Sigmoid colon (tissue), 7 donors: Measurements from ENCODE around the gene PLRG1. TPM values are rescaled to one million over a fixed set of nuclear protein-coding genes. Genes with fewer than 3 reads are reported as not detected.

ENCODE experiments used
- DNase-seq: peaks from one replicate; pipeline ENCODE4 v3.0.0-alpha.2; 2019
- H3K27ac ChIP-seq, 4 donors: fragments of 200-600 bp; sonication (generic); one replicate each; pipeline ENCODE4 v1.5.1; 2016 to 2019; ENCODE audit warnings: mild to moderate bottlenecking in 1 of 4
- H3K27me3 ChIP-seq, 3 donors: fragments of 200-600 bp; sonication (generic); one replicate each; pipeline ENCODE4 v1.5.1; 2019; ENCODE audit warnings: mild to moderate bottlenecking in 1 of 3
- H3K36me3 ChIP-seq, 4 donors: fragments of 200-600 bp; sonication (generic); one replicate each; pipeline ENCODE4 v1.5.1; 2016 to 2019
- H3K4me1 ChIP-seq, 4 donors: fragments of 200-600 bp; sonication (generic); one replicate each; pipeline ENCODE4 v1.5.1; 2017 to 2019
- H3K4me3 ChIP-seq, 4 donors: fragments of 200-600 bp; sonication (generic); one replicate each; pipeline ENCODE4 v1.5.1; 2017 to 2019; ENCODE audit warnings: mild to moderate bottlenecking in 2 of 4, moderate library complexity in 1 of 4
- H3K9me3 ChIP-seq, 4 donors: fragments of 200-600 bp in 3 of 4; sonication (generic) in 3 of 4; one replicate each; pipeline versions ENCODE4 v1.5.1 to v1.6.1; 2013 to 2019
- EP300 ChIP-seq, 4 donors: sonication (generic); formaldehyde crosslinking; IDR thresholded peaks; one replicate each; pipeline ENCODE4 v1.6.1; 2017; ENCODE audit warnings: antibody characterized with exemption in 4 of 4
- POLR2A ChIP-seq, 2 donors: fragments of 450-650 bp; IDR thresholded peaks; one replicate each; pipeline ENCODE4 v1.6.1; 2016; ENCODE audit warnings: antibody characterized with exemption in 2 of 2, mild to moderate bottlenecking in 2 of 2, moderate library complexity in 2 of 2
- POLR2AphosphoS5 ChIP-seq, 4 donors: sonication (generic); formaldehyde crosslinking; IDR thresholded peaks; one replicate each; pipeline ENCODE4 v1.6.1; 2017; ENCODE audit warnings: antibody characterized with exemption in 4 of 4
- WGBS, 2 donors: extraction: QIAGEN DNeasy Blood & Tissue Kit; methylation state at CpG; one replicate each; pipeline ENCODE4 v1.1.7; 2013; 5-methylcytosine and 5-hydroxymethylcytosine counted together
- intact Hi-C: fragments of 100-400 bp; cut with DNase I; formaldehyde crosslinking; loops from one replicate; pipeline ENCODE4 v1.15.1; 2023
- polyA plus RNA-seq, 3 donors: library from polyadenylated mRNA; stranded (reverse); fragments of 200-250 nt; gene quantifications; one replicate each; pipeline ENCODE4 v1.2.3, GENCODE V29; 2013
- total RNA-seq, 4 donors: library from RNA; depleted of rRNA; stranded (reverse); fragments of >200 nt; gene quantifications; one replicate each; pipeline ENCODE4 v1.1.0, GENCODE V29; 2016
- TF ChIP-seq, protein P1 (sequence below), 4 experiments: fragments of 450-650 bp in 3 of 4; fragments of 200-600 bp in 1 of 4; IDR thresholded peaks; one replicate each; pipeline ENCODE4 v1.5.1; 2016 to 2019; ENCODE audit warnings: antibody characterized with exemption in 4 of 4, mild to moderate bottlenecking in 3 of 4, moderate library complexity in 2 of 4
- donor health status: healthy with polysubstance abuse.
- donor health status: Bipolar disorder and iron deficiency.
- donor health status: healthy.

Gene PLRG1
- total and polyA plus RNA-seq, 7 donors = 24.7 to 73.1 (median 41.3) TPM

- no peaks in the 10 kb centered on the region for H3K4me1 ChIP-seq
Measured at GRCh38 chr4:154574311-154574710, 24.1 kb upstream of the PLRG1 start.

GRCh38 chr4:154573190-154573870 lies 23.1 kb upstream of the PLRG1 start:
- Histone ChIP-seq H3K36me3 (no peaks in the 10 kb centered on the region), H3K4me3 (no peak overlapping the region), H3K27ac (no peak overlapping the region), H3K27me3 (no peaks in the 10 kb centered on the region), H3K4me1 (no peaks in the 10 kb centered on the region), H3K9me3 (no peaks in the 10 kb centered on the region)
- intact Hi-C loops = no loop called here
- TF ChIP-seq EP300 (IDR thresholded peaks at IDR 0.05) (no peak), POLR2A (IDR thresholded peaks at IDR 0.05) (no peak), POLR2AphosphoS5 (IDR thresholded peaks at IDR 0.05) (no peak)
- TF ChIP-seq, protein P1, sequence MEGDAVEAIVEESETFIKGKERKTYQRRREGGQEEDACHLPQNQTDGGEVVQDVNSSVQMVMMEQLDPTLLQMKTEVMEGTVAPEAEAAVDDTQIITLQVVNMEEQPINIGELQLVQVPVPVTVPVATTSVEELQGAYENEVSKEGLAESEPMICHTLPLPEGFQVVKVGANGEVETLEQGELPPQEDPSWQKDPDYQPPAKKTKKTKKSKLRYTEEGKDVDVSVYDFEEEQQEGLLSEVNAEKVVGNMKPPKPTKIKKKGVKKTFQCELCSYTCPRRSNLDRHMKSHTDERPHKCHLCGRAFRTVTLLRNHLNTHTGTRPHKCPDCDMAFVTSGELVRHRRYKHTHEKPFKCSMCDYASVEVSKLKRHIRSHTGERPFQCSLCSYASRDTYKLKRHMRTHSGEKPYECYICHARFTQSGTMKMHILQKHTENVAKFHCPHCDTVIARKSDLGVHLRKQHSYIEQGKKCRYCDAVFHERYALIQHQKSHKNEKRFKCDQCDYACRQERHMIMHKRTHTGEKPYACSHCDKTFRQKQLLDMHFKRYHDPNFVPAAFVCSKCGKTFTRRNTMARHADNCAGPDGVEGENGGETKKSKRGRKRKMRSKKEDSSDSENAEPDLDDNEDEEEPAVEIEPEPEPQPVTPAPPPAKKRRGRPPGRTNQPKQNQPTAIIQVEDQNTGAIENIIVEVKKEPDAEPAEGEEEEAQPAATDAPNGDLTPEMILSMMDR (IDR thresholded peaks at IDR 0.05) = no peak
- WGBS, 2 donors = 84 to 94% methylated on average over 5 of the region's 5 CpGs
- no peak for DNase-seq

More at GRCh38 chr4:154574311-154574710, 24.1 kb upstream of the PLRG1 start:
- no peak for DNase-seq
- H3K27me3 ChIP-seq = no peaks in the 10 kb centered on the region
- H3K27ac ChIP-seq = no peak overlapping the region
- H3K9me3 ChIP-seq = no peaks in the 10 kb centered on the region
- WGBS, 2 donors = 80 to 83% methylated on average over 3 of the region's 3 CpGs
- H3K36me3 ChIP-seq = no peaks in the 10 kb centered on the region
- intact Hi-C loops = no loop called here
- no peak overlapping the region for H3K4me3 ChIP-seq
- TF ChIP-seq POLR2AphosphoS5 (IDR thresholded peaks at IDR 0.05) = no peak

GRCh38 chr4:154569584-154569983 lies 19.4 kb upstream of the PLRG1 start:
- Histone ChIP-seq H3K9me3 (no peaks in the 10 kb centered on the region), H3K36me3 (no peaks in the 10 kb centered on the region), H3K27me3 (no peaks in the 10 kb centered on the region), H3K27ac (no peak overlapping the region), H3K4me1 (no peaks in the 10 kb centered on the region), H3K4me3 (no peak overlapping the region)
- WGBS, 2 donors = 94 to 97% methylated on average over 5 of the region's 5 CpGs
- TF ChIP-seq, protein P1 (IDR thresholded peaks at IDR 0.05) = no peak
- TF ChIP-seq EP300 (IDR thresholded peaks at IDR 0.05) = no peak
- TF ChIP-seq POLR2A (IDR thresholded peaks at IDR 0.05) = no peak
- no peak for TF ChIP-seq POLR2AphosphoS5 (IDR thresholded peaks at IDR 0.05)
- no peak for DNase-seq
- intact Hi-C loops = no loop called here

- 13 to 38% methylated on average over 3 of the region's 3 CpGs for WGBS, 2 donors
- no peaks in the 10 kb centered on the region for H3K9me3 ChIP-seq
- intact Hi-C loops = no loop called here
- no peaks in the 10 kb centered on the region for H3K36me3 ChIP-seq
- no peak overlapping the region for H3K4me3 ChIP-seq
- no peaks in the 10 kb centered on the region for H3K27me3 ChIP-seq
- no peak for DNase-seq
- H3K27ac ChIP-seq = no peak overlapping the region
- H3K4me1 ChIP-seq = no peaks in the 10 kb centered on the region
- TF ChIP-seq POLR2A (IDR thresholded peaks at IDR 0.05) (no peak), EP300 (IDR thresholded peaks at IDR 0.05) (no peak), POLR2AphosphoS5 (IDR thresholded peaks at IDR 0.05) (no peak)
- TF ChIP-seq, protein P1 (IDR thresholded peaks at IDR 0.05) = no peak
Measured at GRCh38 chr4:154569028-154569427, 18.8 kb upstream of the PLRG1 start.

DNA sequence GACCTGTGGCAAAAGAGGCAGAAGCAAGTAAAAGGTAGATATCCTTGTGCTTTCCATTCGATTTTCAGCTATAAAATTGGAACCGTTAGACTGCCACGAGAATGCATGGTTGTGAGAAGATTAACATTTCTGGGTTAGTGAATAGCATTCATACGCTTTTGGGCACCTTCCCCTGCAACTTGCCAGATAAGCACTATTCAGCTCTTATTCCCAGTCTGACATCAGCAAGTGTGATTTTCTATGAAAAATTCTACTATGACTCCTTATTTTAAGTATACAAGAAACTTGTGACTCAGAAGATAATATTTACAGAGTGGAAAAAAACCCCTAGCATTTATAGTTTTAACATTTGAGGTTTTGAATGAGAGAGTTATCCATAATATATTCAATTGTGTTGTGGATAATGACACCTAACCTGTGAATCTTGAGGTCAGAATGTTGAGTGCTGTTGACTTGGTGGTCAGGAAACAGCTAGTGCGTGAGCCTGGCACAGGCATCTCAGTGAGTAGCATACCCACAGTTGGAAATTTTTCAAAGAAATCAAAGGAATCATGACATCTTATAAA lies 16.5 kb upstream of the PLRG1 start:
- H3K27ac ChIP-seq = no peak overlapping the region
- no peaks in the 10 kb centered on the region for H3K4me1 ChIP-seq
- no peak overlapping the region for H3K4me3 ChIP-seq
- WGBS, 2 donors = 88% methylated on average over 5 of the region's 5 CpGs
- no peaks in the 10 kb centered on the region for H3K27me3 ChIP-seq
- no peaks in the 10 kb centered on the region for H3K36me3 ChIP-seq
- TF ChIP-seq EP300 (IDR thresholded peaks at IDR 0.05) (no peak), POLR2AphosphoS5 (IDR thresholded peaks at IDR 0.05) (no peak), POLR2A (IDR thresholded peaks at IDR 0.05) (no peak)
- intact Hi-C loops = no loop called here
- DNase-seq = no peak
- H3K9me3 ChIP-seq = no peaks in the 10 kb centered on the region
